GM12878 (cell line): ENCODE data around the gene UAP1L1.

Experiments used
- CBFB ChIP-seq: IDR thresholded peaks from 2 replicates; pipeline ENCODE4 v1.6.1; 2016; ENCODE audit warnings: antibody characterized with exemption, low read depth
- CEBPB ChIP-seq, 2 experiments: fragments of 150-350 bp in 1 of 2; IDR thresholded peaks; 2 replicates each; pipeline ENCODE4 v1.6.1; 2012 to 2014; ENCODE audit warnings: low read depth in 2 of 2, low read length in 2 of 2, borderline replicate concordance in 1 of 2, inconsistent platforms in 1 of 2
- CHD4 ChIP-seq: fragments of 200-600 bp; sonication (generic); IDR thresholded peaks from 2 replicates; pipeline ENCODE4 v1.6.1; 2016; ENCODE audit warnings: mild to moderate bottlenecking
- EZH2 ChIP-seq: IDR thresholded peaks from 2 replicates; pipeline ENCODE4 v1.6.1; 2012; ENCODE audit warnings: low read depth, mild to moderate bottlenecking, control low read depth, inconsistent platforms, low read length, borderline replicate concordance; ENCODE audit not compliant: control insufficient read depth
- GABPA ChIP-seq: IDR thresholded peaks from 2 replicates; pipeline ENCODE4 v1.6.1; 2014; ENCODE audit warnings: antibody characterized with exemption, low read depth, mild to moderate bottlenecking, inconsistent platforms
- MEF2A ChIP-seq: IDR thresholded peaks from 2 replicates; pipeline ENCODE4 v1.6.1; 2011; ENCODE audit warnings: low read depth, mild to moderate bottlenecking, low read length, moderate library complexity; ENCODE audit not compliant: insufficient read depth
- NR2C2 ChIP-seq: IDR thresholded peaks from 2 replicates; pipeline ENCODE4 v1.6.1; 2011; ENCODE audit warnings: borderline replicate concordance, low read depth; ENCODE audit not compliant: control insufficient read depth, insufficient read length
- POLR2AphosphoS5 ChIP-seq: IDR thresholded peaks from 2 replicates; pipeline ENCODE4 v1.6.1; 2011; ENCODE audit warnings: mild to moderate bottlenecking, low read length, inconsistent platforms
- RB1 ChIP-seq: fragments of 450-650 bp; formaldehyde crosslinking; IDR thresholded peaks from 2 replicates; pipeline ENCODE4 v1.6.1; 2017; ENCODE audit warnings: mild to moderate bottlenecking, borderline replicate concordance
- TARDBP ChIP-seq: IDR thresholded peaks from 2 replicates; pipeline ENCODE4 v1.6.1; 2016; ENCODE audit warnings: borderline replicate concordance
- WRNIP1 ChIP-seq: IDR thresholded peaks from 2 replicates; pipeline ENCODE4 v1.6.1; 2011; ENCODE audit warnings: low read depth, low read length, improper control_type of control experiment, borderline replicate concordance
- TF ChIP-seq, protein P1 (sequence below): fragments of 150-350 bp; IDR thresholded peaks from 2 replicates; pipeline ENCODE4 v1.6.1; 2016; ENCODE audit warnings: low read depth, low read length
- TF ChIP-seq, protein P2 (sequence below), 3 experiments: IDR thresholded peaks in 2 of 3; conservative IDR thresholded peaks in 1 of 3; 2 replicates each; pipeline ENCODE4 v1.5.1; 2011; ENCODE audit warnings: low read depth in 3 of 3, low read length in 3 of 3, mild to moderate bottlenecking in 3 of 3, control low read depth in 2 of 3, moderate library complexity in 2 of 3, inconsistent platforms in 1 of 3, mixed read lengths in 1 of 3; ENCODE audit not compliant: control insufficient read depth in 2 of 3, insufficient read depth in 1 of 3; ENCODE audit errors: extremely low read depth in 1 of 3
- TF ChIP-seq, protein P3 (sequence below): fragments of 450-650 bp; IDR thresholded peaks from 2 replicates; pipeline ENCODE4 v1.6.1; 2017; ENCODE audit warnings: mild to moderate bottlenecking

GRCh38 chr9:137107312-137107921 lies 30.1 kb downstream of the UAP1L1 start:
- no peak for TF ChIP-seq GABPA
- TF ChIP-seq EZH2: no peak
- TF ChIP-seq CBFB: no peak
- TF ChIP-seq MEF2A: no peak
- TF ChIP-seq POLR2AphosphoS5: no peak
- TF ChIP-seq, protein P1, sequence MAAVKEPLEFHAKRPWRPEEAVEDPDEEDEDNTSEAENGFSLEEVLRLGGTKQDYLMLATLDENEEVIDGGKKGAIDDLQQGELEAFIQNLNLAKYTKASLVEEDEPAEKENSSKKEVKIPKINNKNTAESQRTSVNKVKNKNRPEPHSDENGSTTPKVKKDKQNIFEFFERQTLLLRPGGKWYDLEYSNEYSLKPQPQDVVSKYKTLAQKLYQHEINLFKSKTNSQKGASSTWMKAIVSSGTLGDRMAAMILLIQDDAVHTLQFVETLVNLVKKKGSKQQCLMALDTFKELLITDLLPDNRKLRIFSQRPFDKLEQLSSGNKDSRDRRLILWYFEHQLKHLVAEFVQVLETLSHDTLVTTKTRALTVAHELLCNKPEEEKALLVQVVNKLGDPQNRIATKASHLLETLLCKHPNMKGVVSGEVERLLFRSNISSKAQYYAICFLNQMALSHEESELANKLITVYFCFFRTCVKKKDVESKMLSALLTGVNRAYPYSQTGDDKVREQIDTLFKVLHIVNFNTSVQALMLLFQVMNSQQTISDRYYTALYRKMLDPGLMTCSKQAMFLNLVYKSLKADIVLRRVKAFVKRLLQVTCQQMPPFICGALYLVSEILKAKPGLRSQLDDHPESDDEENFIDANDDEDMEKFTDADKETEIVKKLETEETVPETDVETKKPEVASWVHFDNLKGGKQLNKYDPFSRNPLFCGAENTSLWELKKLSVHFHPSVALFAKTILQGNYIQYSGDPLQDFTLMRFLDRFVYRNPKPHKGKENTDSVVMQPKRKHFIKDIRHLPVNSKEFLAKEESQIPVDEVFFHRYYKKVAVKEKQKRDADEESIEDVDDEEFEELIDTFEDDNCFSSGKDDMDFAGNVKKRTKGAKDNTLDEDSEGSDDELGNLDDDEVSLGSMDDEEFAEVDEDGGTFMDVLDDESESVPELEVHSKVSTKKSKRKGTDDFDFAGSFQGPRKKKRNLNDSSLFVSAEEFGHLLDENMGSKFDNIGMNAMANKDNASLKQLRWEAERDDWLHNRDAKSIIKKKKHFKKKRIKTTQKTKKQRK: no peak
- TF ChIP-seq CHD4: no peak
- TF ChIP-seq NR2C2: no peak
- TF ChIP-seq, protein P2, sequence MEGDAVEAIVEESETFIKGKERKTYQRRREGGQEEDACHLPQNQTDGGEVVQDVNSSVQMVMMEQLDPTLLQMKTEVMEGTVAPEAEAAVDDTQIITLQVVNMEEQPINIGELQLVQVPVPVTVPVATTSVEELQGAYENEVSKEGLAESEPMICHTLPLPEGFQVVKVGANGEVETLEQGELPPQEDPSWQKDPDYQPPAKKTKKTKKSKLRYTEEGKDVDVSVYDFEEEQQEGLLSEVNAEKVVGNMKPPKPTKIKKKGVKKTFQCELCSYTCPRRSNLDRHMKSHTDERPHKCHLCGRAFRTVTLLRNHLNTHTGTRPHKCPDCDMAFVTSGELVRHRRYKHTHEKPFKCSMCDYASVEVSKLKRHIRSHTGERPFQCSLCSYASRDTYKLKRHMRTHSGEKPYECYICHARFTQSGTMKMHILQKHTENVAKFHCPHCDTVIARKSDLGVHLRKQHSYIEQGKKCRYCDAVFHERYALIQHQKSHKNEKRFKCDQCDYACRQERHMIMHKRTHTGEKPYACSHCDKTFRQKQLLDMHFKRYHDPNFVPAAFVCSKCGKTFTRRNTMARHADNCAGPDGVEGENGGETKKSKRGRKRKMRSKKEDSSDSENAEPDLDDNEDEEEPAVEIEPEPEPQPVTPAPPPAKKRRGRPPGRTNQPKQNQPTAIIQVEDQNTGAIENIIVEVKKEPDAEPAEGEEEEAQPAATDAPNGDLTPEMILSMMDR (IDR thresholded peaks at IDR 0.05 in 2 of 3, conservative IDR thresholded peaks at IDR 0.05 in 1 of 3; ENCODE audit: control insufficient read depth in 2 of 3, extremely low read depth in 1 of 3, insufficient read depth in 1 of 3, low read depth in 3 of 3, low read length in 3 of 3): no peak
- no peak for TF ChIP-seq RB1
- no peak for TF ChIP-seq CEBPB (IDR thresholded peaks at IDR 0.05; ENCODE audit: borderline replicate concordance in 1 of 2, low read depth in 2 of 2, low read length in 2 of 2)
- TF ChIP-seq, protein P3, sequence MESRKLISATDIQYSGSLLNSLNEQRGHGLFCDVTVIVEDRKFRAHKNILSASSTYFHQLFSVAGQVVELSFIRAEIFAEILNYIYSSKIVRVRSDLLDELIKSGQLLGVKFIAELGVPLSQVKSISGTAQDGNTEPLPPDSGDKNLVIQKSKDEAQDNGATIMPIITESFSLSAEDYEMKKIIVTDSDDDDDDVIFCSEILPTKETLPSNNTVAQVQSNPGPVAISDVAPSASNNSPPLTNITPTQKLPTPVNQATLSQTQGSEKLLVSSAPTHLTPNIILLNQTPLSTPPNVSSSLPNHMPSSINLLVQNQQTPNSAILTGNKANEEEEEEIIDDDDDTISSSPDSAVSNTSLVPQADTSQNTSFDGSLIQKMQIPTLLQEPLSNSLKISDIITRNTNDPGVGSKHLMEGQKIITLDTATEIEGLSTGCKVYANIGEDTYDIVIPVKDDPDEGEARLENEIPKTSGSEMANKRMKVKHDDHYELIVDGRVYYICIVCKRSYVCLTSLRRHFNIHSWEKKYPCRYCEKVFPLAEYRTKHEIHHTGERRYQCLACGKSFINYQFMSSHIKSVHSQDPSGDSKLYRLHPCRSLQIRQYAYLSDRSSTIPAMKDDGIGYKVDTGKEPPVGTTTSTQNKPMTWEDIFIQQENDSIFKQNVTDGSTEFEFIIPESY: no peak
- TF ChIP-seq TARDBP: no peak
- no peak for TF ChIP-seq WRNIP1
